Gastroesophageal sphincter (tissue), 4 donors: Measurements from ENCODE around the gene PTAR1. TPM values are rescaled to one million over a fixed set of nuclear protein-coding genes. Genes with fewer than 3 reads are reported as not detected.
A peak's percentile ranks its signal among the peaks of the same experiment; 100 is the strongest.

Experiments
- ATAC-seq: fragments of 150-250 bp; one replicate; pipeline ENCODE4 v1.9.1; 2016; ENCODE audit warnings: mild to moderate bottlenecking, moderate library complexity
- H3K27ac ChIP-seq, 4 donors: fragments of 200-600 bp; sonication (generic) in 3 of 4; 1 replicate in 3 of 4; 2 replicates in 1 of 4; pipeline ENCODE4 v1.5.1; 2016 to 2019
- H3K27me3 ChIP-seq: fragments of 200-600 bp; sonication (generic); one replicate; pipeline ENCODE4 v1.5.1; 2019
- H3K36me3 ChIP-seq, 2 donors: fragments of 200-600 bp; sonication (generic); one replicate each; pipeline ENCODE4 v1.5.1; 2019; ENCODE audit warnings: control low read depth in 1 of 2
- H3K4me1 ChIP-seq, 3 donors: fragments of 200-600 bp; sonication (generic); 1 replicate in 2 of 3; 2 replicates in 1 of 3; pipeline ENCODE4 v1.5.1; 2016 to 2019; ENCODE audit warnings: control low read depth in 2 of 3
- H3K4me3 ChIP-seq, 2 donors: fragments of 200-600 bp; sonication (generic); one replicate each; pipeline ENCODE4 v1.5.1; 2019; ENCODE audit warnings: mild to moderate bottlenecking in 1 of 2, moderate library complexity in 1 of 2
- H3K9me3 ChIP-seq, 3 donors: fragments of 200-600 bp; sonication (generic); one replicate each; pipeline ENCODE4 v1.5.1; 2017 to 2019; ENCODE audit warnings: control low read depth in 2 of 3
- CTCF ChIP-seq, 4 experiments: fragments of 200-600 bp in 2 of 4; fragments of 450-650 bp in 2 of 4; sonication (generic) in 1 of 4; IDR thresholded peaks; one replicate each; pipeline ENCODE4 v1.5.1; 2017 to 2019; ENCODE audit warnings: antibody characterized with exemption in 4 of 4, mild to moderate bottlenecking in 2 of 4, moderate library complexity in 2 of 4
- EP300 ChIP-seq: sonication (generic); formaldehyde crosslinking; IDR thresholded peaks from one replicate; pipeline ENCODE4 v1.6.1; 2017; ENCODE audit warnings: antibody characterized with exemption, mild to moderate bottlenecking
- POLR2A ChIP-seq, 2 donors: fragments of 450-650 bp; IDR thresholded peaks; one replicate each; pipeline ENCODE4 v1.6.1; 2017; ENCODE audit warnings: antibody characterized with exemption in 2 of 2, mild to moderate bottlenecking in 2 of 2, moderate library complexity in 1 of 2
- POLR2AphosphoS5 ChIP-seq: sonication (generic); formaldehyde crosslinking; IDR thresholded peaks from one replicate; pipeline ENCODE4 v1.6.1; 2017; ENCODE audit warnings: antibody characterized with exemption
- WGBS, 2 donors: methylation state at CpG; one replicate each; pipeline ENCODE4 v1.1.5; 2018; ENCODE audit warnings: low coverage in 1 of 2; 5-methylcytosine and 5-hydroxymethylcytosine counted together
- total RNA-seq, 4 donors: library from RNA; depleted of rRNA; stranded (reverse); fragments of >200 nt; gene quantifications; one replicate each; pipeline ENCODE4 v1.1.0, GENCODE V29; 2016

The PTAR1 gene
- total RNA-seq, 4 donors from 2014 or later, result 55.0 to 91.8 (median 68.5) TPM

- H3K27ac ChIP-seq, result no peak overlapping the region
- ATAC-seq, result no peak
- H3K9me3 ChIP-seq, result no peaks in the 10 kb centered on the region
- 69 to 74% methylated on average over 6 to 10 of the region's 11 CpGs for WGBS, 2 donors
- H3K27me3 ChIP-seq, result no peaks in the 10 kb centered on the region
- TF ChIP-seq CTCF (IDR thresholded peaks at IDR 0.05) (no peak), POLR2A (IDR thresholded peaks at IDR 0.05) (no peak), EP300 (no peak)
- H3K4me3 ChIP-seq, result no peak overlapping the region
- H3K36me3 ChIP-seq, result no peaks in the 10 kb centered on the region
- H3K4me1 ChIP-seq, result peaks cover 0 to 30% (median 9%) of the 10 kb centered on the region in 3 donors
Measured at GRCh38 chr9:69674112-69674685, 85.6 kb downstream of the PTAR1 start.

GRCh38 chr9:69673311-69673640, 86.5 kb downstream of the PTAR1 start:
- peak overlapping the region in 3 of 4 donors; percentile 79 to 87 (median 86) for H3K27ac ChIP-seq
- no peaks in the 10 kb centered on the region for H3K27me3 ChIP-seq
- no peaks in the 10 kb centered on the region for H3K36me3 ChIP-seq
- no peak for ATAC-seq
- 33 to 55% methylated on average over 4 to 5 of the region's 6 CpGs for WGBS, 2 donors
- H3K9me3 ChIP-seq, result no peaks in the 10 kb centered on the region
- TF ChIP-seq EP300, result no peak
- no peak for TF ChIP-seq POLR2A (IDR thresholded peaks at IDR 0.05)
- TF ChIP-seq CTCF (IDR thresholded peaks at IDR 0.05), result no peak
- TF ChIP-seq POLR2AphosphoS5, result no peak
- peak overlapping the region; percentile 65 to 82 for H3K4me3 ChIP-seq
- H3K4me1 ChIP-seq, result peaks cover 0 to 30% (median 9%) of the 10 kb centered on the region in 3 donors

- Histone ChIP-seq H3K4me1 (peaks cover 0 to 30% (median 9%) of the 10 kb centered on the region in 3 donors), H3K36me3 (no peaks in the 10 kb centered on the region), H3K27me3 (no peaks in the 10 kb centered on the region), H3K4me3 (peak overlapping the region; percentile 65 to 82), H3K27ac (peak overlapping the region in 3 of 4 donors; percentile 79 to 87 (median 86)), H3K9me3 (no peaks in the 10 kb centered on the region)
- TF ChIP-seq EP300, result no peak
- peak; percentile 36 for TF ChIP-seq POLR2AphosphoS5
- TF ChIP-seq CTCF (IDR thresholded peaks at IDR 0.05), result peak; percentile 83 to 94 (median 86)
- TF ChIP-seq POLR2A (IDR thresholded peaks at IDR 0.05), result no peak
- ATAC-seq, result peak; percentile 90
- WGBS, 2 donors, result 0% methylated on average over 8 of the region's 60 CpGs; no CpG with 5 or more reads in 1 of the 2 donors
Measured at GRCh38 chr9:69672596-69673310, 87.1 kb downstream of the PTAR1 start.

- no peaks in the 10 kb centered on the region for H3K36me3 ChIP-seq
- H3K9me3 ChIP-seq, result no peaks in the 10 kb centered on the region
- H3K4me3 ChIP-seq, result peak within 1 kb of the TSS; percentile 65 to 82
- peak; percentile 86 for ATAC-seq
- TF ChIP-seq POLR2AphosphoS5, result no peak
- TF ChIP-seq CTCF (IDR thresholded peaks at IDR 0.05), result peak in 2 of 4 experiments; percentile 15 to 25
- TF ChIP-seq EP300, result no peak
- peak in 1 of 2 donors; percentile 20 for TF ChIP-seq POLR2A (IDR thresholded peaks at IDR 0.05)
- H3K27ac ChIP-seq, result peak within 1 kb of the TSS in 3 of 4 donors; percentile 79 to 87 (median 86)
- peaks cover 0 to 30% (median 9%) of the 10 kb centered on the region in 3 donors for H3K4me1 ChIP-seq
- 0 to 7% methylated on average over 3 to 5 of the region's 92 CpGs for WGBS, 2 donors
- H3K27me3 ChIP-seq, result no peaks in the 10 kb centered on the region
Measured at GRCh38 chr9:69671879-69672595, 87.8 kb downstream of the PTAR1 start, which contains the start of gene APBA1. Gene APBA1, minus strand, starts transcription at chr9:69672371.
